NCI-H345 (cell line): ENCODE measurements around the gene DSCAML1.
A peak's percentile ranks its signal among the peaks of the same experiment; 100 is the strongest.

Source experiments
- DNase-seq: peaks from one replicate; lab custom pipeline; 2025; lab: John Stamatoyannopoulos, UW

The DSCAML1 gene, protein sequence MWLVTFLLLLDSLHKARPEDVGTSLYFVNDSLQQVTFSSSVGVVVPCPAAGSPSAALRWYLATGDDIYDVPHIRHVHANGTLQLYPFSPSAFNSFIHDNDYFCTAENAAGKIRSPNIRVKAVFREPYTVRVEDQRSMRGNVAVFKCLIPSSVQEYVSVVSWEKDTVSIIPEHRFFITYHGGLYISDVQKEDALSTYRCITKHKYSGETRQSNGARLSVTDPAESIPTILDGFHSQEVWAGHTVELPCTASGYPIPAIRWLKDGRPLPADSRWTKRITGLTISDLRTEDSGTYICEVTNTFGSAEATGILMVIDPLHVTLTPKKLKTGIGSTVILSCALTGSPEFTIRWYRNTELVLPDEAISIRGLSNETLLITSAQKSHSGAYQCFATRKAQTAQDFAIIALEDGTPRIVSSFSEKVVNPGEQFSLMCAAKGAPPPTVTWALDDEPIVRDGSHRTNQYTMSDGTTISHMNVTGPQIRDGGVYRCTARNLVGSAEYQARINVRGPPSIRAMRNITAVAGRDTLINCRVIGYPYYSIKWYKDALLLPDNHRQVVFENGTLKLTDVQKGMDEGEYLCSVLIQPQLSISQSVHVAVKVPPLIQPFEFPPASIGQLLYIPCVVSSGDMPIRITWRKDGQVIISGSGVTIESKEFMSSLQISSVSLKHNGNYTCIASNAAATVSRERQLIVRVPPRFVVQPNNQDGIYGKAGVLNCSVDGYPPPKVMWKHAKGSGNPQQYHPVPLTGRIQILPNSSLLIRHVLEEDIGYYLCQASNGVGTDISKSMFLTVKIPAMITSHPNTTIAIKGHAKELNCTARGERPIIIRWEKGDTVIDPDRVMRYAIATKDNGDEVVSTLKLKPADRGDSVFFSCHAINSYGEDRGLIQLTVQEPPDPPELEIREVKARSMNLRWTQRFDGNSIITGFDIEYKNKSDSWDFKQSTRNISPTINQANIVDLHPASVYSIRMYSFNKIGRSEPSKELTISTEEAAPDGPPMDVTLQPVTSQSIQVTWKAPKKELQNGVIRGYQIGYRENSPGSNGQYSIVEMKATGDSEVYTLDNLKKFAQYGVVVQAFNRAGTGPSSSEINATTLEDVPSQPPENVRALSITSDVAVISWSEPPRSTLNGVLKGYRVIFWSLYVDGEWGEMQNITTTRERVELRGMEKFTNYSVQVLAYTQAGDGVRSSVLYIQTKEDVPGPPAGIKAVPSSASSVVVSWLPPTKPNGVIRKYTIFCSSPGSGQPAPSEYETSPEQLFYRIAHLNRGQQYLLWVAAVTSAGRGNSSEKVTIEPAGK (N-terminal part only)

GRCh38 chr11:117796872-117797529 is at the start of gene DSCAML1:
TSS of gene DSCAML1 (minus strand) at chr11:117797216. CDS start at chr11:117797079, 137 bp downstream.
- peak; percentile 15 for DNase-seq

DNA sequence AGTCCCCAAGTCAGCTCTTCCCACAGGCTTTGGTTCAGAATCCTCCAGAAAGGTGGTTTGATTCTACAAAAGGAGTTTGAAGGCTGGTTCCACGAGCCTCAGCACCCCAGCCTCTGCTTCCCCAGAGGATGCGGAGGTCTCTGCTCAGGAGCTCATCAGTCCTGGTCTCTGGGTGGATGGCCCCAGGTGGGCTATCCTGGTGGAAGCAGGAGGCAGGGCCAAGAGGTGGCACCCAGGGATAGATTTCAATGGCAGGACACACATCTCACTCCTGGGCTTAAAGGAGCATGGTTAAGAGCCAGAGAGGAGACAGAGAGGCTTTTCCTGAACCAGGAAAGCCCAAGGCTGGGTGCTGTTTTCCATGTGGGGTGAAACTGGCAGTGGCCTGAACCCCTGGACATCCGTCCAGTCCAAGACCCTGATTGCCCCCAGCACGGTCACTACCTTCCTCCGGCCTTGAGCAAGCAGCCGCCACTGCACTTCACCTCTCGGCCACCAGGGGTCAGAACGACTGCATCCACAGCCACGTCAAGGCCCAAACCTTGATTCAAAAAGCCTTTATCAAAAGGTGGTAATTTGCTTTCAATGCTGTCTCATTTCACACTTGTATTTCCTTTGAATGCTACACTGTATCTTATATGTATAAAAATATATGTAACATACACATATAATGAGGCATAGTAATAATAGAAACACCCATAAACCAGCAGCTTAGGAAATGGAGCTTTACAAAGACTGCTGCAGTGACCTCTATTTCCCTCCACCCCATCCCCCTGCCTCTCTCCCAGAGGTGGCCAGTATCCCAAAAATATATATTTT is 46.9 kb upstream of the DSCAML1 start:
- peak; percentile 64 for DNase-seq

DNA sequence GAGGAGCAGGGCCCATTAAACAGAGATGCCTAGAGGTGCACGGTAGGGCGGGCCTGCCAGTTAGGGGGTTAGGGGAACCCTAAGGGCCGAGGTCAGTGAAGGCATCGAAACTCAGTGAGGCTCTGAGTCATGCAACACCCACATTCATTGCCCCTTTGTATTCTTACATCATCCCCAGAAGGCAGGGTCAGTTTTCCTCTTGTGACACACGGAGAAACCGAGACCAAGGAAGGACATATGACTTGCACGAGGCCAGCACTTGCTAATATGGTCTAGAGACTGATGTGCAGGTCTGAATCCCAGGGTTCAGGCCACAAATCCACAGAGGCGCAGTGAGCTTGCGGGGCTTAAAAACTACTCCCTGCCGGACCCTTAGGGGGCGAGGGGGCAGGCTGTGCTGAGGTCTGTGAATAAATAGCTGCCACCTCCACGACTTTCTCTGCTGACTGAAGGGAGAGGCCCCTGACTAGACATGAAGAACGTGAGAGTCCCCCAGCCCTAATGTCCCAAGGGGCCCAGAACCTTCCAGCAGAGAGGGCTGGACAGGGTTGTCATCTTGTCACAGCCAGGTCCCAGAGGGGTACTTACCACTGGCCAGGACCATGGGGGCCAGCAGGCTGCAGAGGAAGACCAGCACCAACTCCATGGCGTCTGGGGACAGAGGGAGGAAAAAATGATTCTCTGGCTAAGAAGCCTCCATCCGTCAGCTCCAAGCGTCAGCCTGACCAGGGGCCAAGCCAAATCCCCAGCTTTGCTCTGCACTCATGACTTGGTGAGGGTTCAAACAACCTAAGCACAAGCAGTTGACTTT is 45.3 kb upstream of the DSCAML1 start:
- no peak for DNase-seq

DNA sequence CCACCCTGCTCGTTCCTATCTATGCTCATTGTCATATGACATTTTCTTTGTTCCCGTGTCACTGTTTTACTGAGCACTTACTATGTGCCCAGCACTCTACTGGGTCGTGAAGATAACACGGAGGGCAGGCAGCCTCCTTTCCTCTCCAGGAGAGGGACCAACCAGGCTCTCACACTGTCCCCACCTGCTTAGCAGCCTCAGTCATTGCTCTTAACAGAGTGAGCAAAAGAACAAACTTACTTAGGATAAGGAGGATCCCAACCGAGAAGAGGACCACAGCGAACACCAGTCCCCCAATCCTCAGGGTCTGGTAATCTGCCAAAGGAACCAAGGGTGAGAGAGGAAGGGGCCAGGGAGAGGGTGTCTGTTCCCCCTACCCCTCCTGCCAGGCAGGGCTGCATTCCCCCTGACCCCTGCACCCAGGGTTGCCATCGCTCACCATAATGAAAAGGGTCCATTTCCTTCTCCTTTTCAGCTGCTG is 44.6 kb upstream of the DSCAML1 start:
- DNase-seq, result no peak

- no peak for DNase-seq
Measured at GRCh38 chr11:117840881-117841550, 44.0 kb upstream of the DSCAML1 start.

DNA sequence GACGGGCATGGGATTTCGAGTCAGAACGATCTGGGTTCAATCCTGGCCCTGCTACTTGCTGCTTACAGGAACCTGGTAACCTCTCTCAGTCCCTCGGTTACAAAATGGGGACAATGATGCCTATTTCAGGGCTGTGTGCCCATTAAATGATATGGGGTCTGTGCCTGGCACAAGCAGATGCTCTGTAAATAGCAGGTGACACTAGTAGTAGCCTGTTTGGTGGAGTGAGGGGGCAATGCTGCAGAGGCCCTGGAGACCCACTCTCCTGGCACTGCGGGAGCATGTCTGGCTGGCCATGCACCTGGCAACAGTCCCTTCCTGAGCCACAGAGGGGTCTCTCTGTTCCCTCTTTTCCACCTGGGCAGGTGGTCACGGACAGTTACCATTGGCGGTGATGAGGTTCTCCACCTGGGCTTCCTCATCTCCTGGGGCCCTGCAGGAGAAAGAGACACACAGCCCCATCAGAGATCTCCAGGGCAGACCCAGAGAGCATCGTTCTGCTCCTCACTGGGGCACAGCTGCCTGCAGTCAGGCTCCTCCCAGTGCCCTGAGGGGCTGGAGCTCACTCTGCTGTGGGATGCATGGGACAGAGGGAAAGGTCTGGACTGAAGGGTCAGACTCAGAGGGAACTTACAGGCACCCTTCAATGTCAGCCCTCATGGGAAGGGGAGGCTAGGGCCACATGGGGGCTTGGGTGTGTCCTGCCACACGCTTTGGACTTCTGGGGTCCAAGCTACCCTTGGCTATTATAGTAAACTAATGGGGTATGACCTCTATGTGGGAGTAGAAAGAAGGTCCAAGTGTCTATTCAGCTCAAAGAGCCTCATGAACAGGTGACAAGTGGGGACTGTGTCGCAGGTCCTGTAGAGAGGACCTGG is 43.2 kb upstream of the DSCAML1 start:
- DNase-seq, result no peak

GRCh38 chr11:117839380-117839881 is 42.4 kb upstream of the DSCAML1 start:
- DNase-seq, result no peak

GRCh38 chr11:117838901-117839300 is 41.9 kb upstream of the DSCAML1 start:
- no peak for DNase-seq

GRCh38 chr11:117837791-117838190 is 40.8 kb upstream of the DSCAML1 start:
- no peak for DNase-seq

DNA sequence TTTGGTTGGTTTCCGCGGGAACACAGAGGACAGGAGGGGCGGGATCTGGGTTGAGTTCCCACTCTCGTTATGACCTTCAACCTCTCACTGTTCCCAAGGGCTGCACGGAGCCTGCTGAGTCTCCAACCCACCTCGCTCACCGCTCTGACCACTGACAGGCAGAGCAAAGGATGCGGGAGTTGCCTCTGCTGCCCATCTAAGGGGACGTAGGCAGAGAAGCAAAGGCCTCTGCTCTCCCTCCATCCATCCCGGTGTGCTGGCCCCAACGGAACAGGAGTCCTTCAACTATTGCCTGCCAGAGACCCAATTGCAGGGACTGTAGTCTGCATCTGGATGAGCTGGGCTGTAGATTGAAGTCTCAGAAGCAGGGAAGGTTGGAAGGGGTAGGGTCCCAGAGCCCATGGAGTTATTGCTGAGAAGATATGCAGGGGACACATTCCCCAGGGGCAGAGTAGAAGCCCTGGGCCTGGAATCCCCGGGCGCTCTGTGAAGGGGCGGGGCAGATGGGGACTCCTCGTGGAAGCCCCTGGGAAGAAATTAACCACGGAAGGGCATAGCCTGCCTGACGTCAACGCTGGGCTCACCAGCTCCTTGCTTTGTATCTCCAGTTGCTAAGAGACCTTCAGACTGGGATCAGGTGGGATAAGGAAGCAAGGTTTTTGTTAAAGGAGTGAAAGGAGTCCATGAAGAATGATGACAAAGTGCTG is 40.2 kb upstream of the DSCAML1 start:
- no peak for DNase-seq

DNA sequence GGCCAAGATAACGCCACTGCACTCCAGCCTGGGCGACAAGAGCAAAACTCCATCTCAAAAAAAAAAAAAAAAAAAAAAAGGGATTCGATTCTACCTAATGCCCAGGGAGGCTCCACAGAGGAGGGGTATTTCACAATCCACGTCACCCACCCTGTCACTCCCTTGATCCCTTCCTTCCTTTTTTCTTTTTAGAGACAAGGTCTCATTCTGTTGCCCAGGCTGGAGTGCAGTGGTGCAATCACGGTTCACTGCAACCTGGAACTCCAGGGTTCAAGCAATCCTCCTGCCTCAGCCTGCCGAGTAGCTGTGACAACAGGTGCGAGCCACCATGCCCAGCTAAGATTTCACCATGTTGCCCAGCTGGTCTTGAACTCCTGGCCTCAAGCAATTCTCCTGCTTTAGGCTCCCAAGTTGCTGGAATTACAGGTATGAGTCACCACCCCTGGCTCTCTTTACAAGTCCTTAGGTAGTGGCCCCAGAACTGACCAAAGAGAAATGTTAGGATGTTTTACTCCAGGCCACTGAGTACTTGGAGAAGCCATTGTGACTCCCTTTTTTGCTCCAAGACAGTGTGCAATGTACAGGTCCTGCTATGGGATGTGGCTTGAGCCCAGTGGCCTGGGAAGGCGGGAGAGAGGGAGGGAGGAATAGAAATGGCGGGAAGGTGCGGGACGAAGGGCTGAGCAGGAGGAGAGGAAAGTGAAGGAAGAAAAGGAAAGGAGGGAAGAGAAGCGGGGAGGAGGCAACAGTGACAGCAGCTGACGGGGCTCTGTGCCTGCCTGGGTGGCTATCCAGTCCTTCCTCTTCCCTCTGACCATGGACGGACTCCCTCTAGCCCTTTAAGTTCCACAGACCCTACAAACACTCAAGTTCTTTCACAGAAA is 39.3 kb upstream of the DSCAML1 start:
- no peak for DNase-seq

- DNase-seq, result no peak
Measured at GRCh38 chr11:117835576-117835975, 38.6 kb upstream of the DSCAML1 start.

- DNase-seq, result no peak
Measured at GRCh38 chr11:117834838-117835443, 37.9 kb upstream of the DSCAML1 start.

GRCh38 chr11:117834068-117834810 is 37.2 kb upstream of the DSCAML1 start:
- no peak for DNase-seq

DNA sequence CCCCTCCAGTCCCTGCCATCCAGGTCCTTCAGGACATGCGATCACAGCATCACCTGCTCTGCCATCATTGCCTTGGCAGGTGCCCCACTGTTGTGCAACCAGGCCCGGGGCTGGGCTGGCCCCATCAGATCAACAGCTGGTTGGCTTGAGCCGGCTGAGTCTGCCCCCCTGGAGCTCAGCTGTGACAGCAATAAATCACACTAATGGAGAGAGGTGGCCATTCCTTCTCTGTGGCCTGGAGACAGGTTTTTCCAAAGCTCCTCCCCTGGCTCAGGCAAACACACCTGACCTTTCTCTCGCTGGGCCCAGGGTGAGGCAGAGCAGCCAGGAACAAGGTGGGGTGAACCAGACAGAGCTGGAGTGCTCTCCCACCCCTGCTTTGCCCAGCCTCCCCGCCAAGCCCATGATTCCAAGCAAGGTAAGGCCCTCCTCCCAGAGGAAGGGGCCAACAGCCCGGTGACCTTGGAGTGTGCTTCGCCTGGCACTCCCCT is 36.4 kb upstream of the DSCAML1 start:
- DNase-seq, result peak; percentile 93
